ENCODE results near the gene PARP2.

DNA sequence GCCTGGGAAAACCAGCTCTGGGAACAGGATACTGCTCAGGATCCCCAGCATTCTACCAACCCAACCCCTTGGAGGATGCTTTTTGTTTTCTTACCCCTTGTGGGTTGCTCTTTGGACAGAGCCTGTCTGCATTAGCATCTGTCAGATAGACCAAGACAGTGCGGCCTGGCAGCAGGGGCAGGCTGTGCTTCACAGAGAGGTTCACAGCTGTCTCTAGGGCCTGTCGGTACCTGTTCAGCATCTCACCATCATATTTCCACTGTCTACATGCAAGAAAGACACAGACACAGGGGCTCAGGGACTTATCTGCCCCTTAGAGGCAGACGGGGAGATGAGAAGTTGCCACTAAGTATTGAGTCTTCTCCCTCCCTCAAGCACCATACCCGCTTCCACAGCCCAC is 48.1 kb downstream of the PARP2 start:
- TF ChIP-seq, protein P1, sequence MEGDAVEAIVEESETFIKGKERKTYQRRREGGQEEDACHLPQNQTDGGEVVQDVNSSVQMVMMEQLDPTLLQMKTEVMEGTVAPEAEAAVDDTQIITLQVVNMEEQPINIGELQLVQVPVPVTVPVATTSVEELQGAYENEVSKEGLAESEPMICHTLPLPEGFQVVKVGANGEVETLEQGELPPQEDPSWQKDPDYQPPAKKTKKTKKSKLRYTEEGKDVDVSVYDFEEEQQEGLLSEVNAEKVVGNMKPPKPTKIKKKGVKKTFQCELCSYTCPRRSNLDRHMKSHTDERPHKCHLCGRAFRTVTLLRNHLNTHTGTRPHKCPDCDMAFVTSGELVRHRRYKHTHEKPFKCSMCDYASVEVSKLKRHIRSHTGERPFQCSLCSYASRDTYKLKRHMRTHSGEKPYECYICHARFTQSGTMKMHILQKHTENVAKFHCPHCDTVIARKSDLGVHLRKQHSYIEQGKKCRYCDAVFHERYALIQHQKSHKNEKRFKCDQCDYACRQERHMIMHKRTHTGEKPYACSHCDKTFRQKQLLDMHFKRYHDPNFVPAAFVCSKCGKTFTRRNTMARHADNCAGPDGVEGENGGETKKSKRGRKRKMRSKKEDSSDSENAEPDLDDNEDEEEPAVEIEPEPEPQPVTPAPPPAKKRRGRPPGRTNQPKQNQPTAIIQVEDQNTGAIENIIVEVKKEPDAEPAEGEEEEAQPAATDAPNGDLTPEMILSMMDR (IDR thresholded peaks at IDR 0.05; ENCODE audit: borderline replicate concordance, extremely low read depth, low read length, poor library complexity, severe bottlenecking), result no peak
- TF ChIP-seq EZH2 (IDR thresholded peaks at IDR 0.05; ENCODE audit: borderline replicate concordance, low read depth, low read length, severe bottlenecking), result no peak
